HEK293 (cell line): ENCODE measurements around the gene YPEL5.

Experiments
- CTCF ChIA-PET: fragments of 350-600 bp; formaldehyde crosslinking; extraction: SDS; loops from one replicate; lab custom pipeline; 2021; ENCODE audit warnings: antibody characterized with exemption; lab: Yijun Ruan, JAX
- POLR2A ChIA-PET: fragments of 300-600 bp; formaldehyde crosslinking; extraction: SDS; loops from one replicate; lab custom pipeline; 2020; ENCODE audit warnings: antibody characterized with exemption, inconsistent platforms; lab: Yijun Ruan, JAX
- H3K27ac ChIP-seq: fragments of 200-500 bp; sonication (Bioruptor generic); 2 replicates; pipeline ENCODE4 v1.5.1; 2014; ENCODE audit warnings: low read depth, low read length, control low read depth, inconsistent platforms; ENCODE audit errors: extremely low read depth
- H3K36me3 ChIP-seq, 2 experiments: fragments of 200-500 bp in 1 of 2; sonication (Bioruptor generic) in 1 of 2; 1 replicate in 1 of 2; 2 replicates in 1 of 2; pipeline ENCODE4 v1.5.1; 2014 to 2017; ENCODE audit warnings: inconsistent platforms in 2 of 2, low read length in 2 of 2; ENCODE audit not compliant: control insufficient read depth in 2 of 2, insufficient read depth in 1 of 2
- H3K4me1 ChIP-seq: fragments of 200-500 bp; sonication (Bioruptor generic); 2 replicates; pipeline ENCODE4 v1.5.1; 2014; ENCODE audit warnings: mild to moderate bottlenecking, low read length, inconsistent platforms; ENCODE audit not compliant: control insufficient read depth, insufficient read depth
- H3K4me3 ChIP-seq: 2 replicates; pipeline ENCODE4 v1.5.1; 2011; ENCODE audit warnings: low read depth, mild to moderate bottlenecking, control low read depth, low read length, moderate library complexity
- H3K9me3 ChIP-seq: fragments of 200-500 bp; sonication (Bioruptor generic); 2 replicates; pipeline ENCODE4 v1.5.1; 2014; ENCODE audit warnings: low read depth, low read length, inconsistent platforms; ENCODE audit not compliant: control insufficient read depth, insufficient read depth
- HOXC10 ChIP-seq: sonication (generic); formaldehyde crosslinking; IDR thresholded peaks from 2 replicates; pipeline ENCODE4 v1.8.1; 2023; ENCODE audit warnings: mild to moderate bottlenecking, missing genetic modification reagents
- MZF1 ChIP-seq: fragments of 450-650 bp; formaldehyde crosslinking; IDR thresholded peaks from 2 replicates; pipeline ENCODE4 v1.5.1; 2017; ENCODE audit warnings: missing biosample characterization, missing genetic modification characterization, borderline replicate concordance
- OSR2 ChIP-seq: fragments of 450-650 bp; formaldehyde crosslinking; IDR thresholded peaks from 2 replicates; pipeline ENCODE4 v1.5.1; 2016; ENCODE audit warnings: missing biosample characterization, missing genetic modification characterization
- PRDM1 ChIP-seq: fragments of 450-650 bp; formaldehyde crosslinking; IDR thresholded peaks from 2 replicates; pipeline ENCODE4; 2016; ENCODE audit warnings: missing biosample characterization, missing genetic modification characterization
- PRDM2 ChIP-seq: fragments of 450-650 bp; formaldehyde crosslinking; IDR thresholded peaks from 2 replicates; pipeline ENCODE4 v1.5.1; 2016; ENCODE audit warnings: missing biosample characterization, missing genetic modification characterization, borderline replicate concordance
- PRDM6 ChIP-seq: fragments of 450-650 bp; formaldehyde crosslinking; IDR thresholded peaks from 2 replicates; pipeline ENCODE4 v1.5.1; 2017; ENCODE audit warnings: missing biosample characterization, missing genetic modification characterization
- SCRT2 ChIP-seq: fragments of 450-650 bp; formaldehyde crosslinking; IDR thresholded peaks from 2 replicates; pipeline ENCODE4 v1.5.1; 2016; ENCODE audit warnings: missing biosample characterization, missing genetic modification characterization
- ZBTB10 ChIP-seq: fragments of 450-650 bp; formaldehyde crosslinking; IDR thresholded peaks from 2 replicates; pipeline ENCODE4 v1.5.1; 2016; ENCODE audit warnings: missing biosample characterization, missing genetic modification characterization
- ZBTB48 ChIP-seq: fragments of 450-650 bp; formaldehyde crosslinking; IDR thresholded peaks from 2 replicates; pipeline ENCODE4 v1.5.1; 2016; ENCODE audit warnings: missing biosample characterization, missing genetic modification characterization
- ZFP37 ChIP-seq: fragments of 450-650 bp; formaldehyde crosslinking; IDR thresholded peaks from 2 replicates; pipeline ENCODE4 v1.5.1; 2016; ENCODE audit warnings: missing biosample characterization, missing genetic modification characterization
- ZNF146 ChIP-seq: fragments of 450-650 bp; formaldehyde crosslinking; IDR thresholded peaks from 2 replicates; pipeline ENCODE4 v1.5.1; 2016; ENCODE audit warnings: missing biosample characterization, missing genetic modification characterization
- ZNF148 ChIP-seq: fragments of 450-650 bp; formaldehyde crosslinking; IDR thresholded peaks from 2 replicates; pipeline ENCODE4 v1.5.0; 2017; ENCODE audit warnings: missing biosample characterization, missing genetic modification characterization, borderline replicate concordance
- ZNF274 ChIP-seq, 2 experiments: fragments of 200-500 bp in 1 of 2; fragments of 450-650 bp in 1 of 2; sonication (Bioruptor generic) in 1 of 2; formaldehyde crosslinking in 1 of 2; IDR thresholded peaks; 2 replicates each; pipeline versions ENCODE4 v1.5.1 to v1.6.1; 2014 to 2016; ENCODE audit warnings: borderline replicate concordance in 1 of 2, inconsistent platforms in 1 of 2, low read length in 1 of 2, missing biosample characterization in 1 of 2, missing genetic modification characterization in 1 of 2
- ZNF341 ChIP-seq: fragments of 450-650 bp; formaldehyde crosslinking; IDR thresholded peaks from 2 replicates; pipeline ENCODE4; 2016; ENCODE audit warnings: low read depth, missing biosample characterization, missing genetic modification characterization
- ZNF37A ChIP-seq: fragments of 450-650 bp; IDR thresholded peaks from 2 replicates; pipeline ENCODE4 v1.5.1; 2018; ENCODE audit warnings: missing biosample characterization, missing genetic modification characterization
- ZNF433 ChIP-seq: fragments of 450-650 bp; formaldehyde crosslinking; IDR thresholded peaks from 2 replicates; pipeline ENCODE4 v1.5.1; 2016; ENCODE audit warnings: missing biosample characterization, missing genetic modification characterization, low read depth
- ZNF501 ChIP-seq: fragments of 450-650 bp; formaldehyde crosslinking; IDR thresholded peaks from 2 replicates; pipeline ENCODE4 v1.5.1; 2016; ENCODE audit warnings: missing biosample characterization, missing genetic modification characterization
- ZNF560 ChIP-seq: fragments of 450-650 bp; formaldehyde crosslinking; IDR thresholded peaks from 2 replicates; pipeline ENCODE4 v1.5.1; 2017; ENCODE audit warnings: missing biosample characterization, missing genetic modification characterization, borderline replicate concordance
- ZNF571 ChIP-seq: fragments of 450-650 bp; formaldehyde crosslinking; IDR thresholded peaks from 2 replicates; pipeline ENCODE4 v1.5.0; 2017; ENCODE audit warnings: missing biosample characterization, missing genetic modification characterization
- ZNF785 ChIP-seq: fragments of 450-650 bp; formaldehyde crosslinking; IDR thresholded peaks from 2 replicates; pipeline ENCODE4 v1.5.1; 2016; ENCODE audit warnings: missing biosample characterization, missing genetic modification characterization
- ZNF791 ChIP-seq: fragments of 450-650 bp; formaldehyde crosslinking; IDR thresholded peaks from 2 replicates; pipeline ENCODE4 v1.5.1; 2016; ENCODE audit warnings: missing biosample characterization, missing genetic modification characterization
- TF ChIP-seq, protein P1 (sequence below): fragments of 450-650 bp; IDR thresholded peaks from 2 replicates; pipeline ENCODE4 v1.5.1; 2018; ENCODE audit warnings: missing biosample characterization, mild to moderate bottlenecking, missing genetic modification characterization

YPEL5 gene

GRCh38 chr2:30152385-30152784 lies 5.6 kb downstream of the YPEL5 start (continued):
- TF ChIP-seq PRDM2 (no peak), ZBTB10 (tag by site-specific recombination) (no peak), OSR2 (tag by site-specific recombination) (no peak), ZBTB48 (tag by site-specific recombination) (no peak), PRDM6 (tag by site-specific recombination) (0 out of 2 replicates have a peak, but pooled peaks have one; percentile 8), HOXC10 (no peak)

GRCh38 chr2:30155202-30155601 lies 8.4 kb downstream of the YPEL5 start:
- POLR2A ChIA-PET, result interaction anchor here (0.9 kb wide), 1 partner anchor 9 kb away, joined by 3 read pairs; the partner anchor contains the start of gene YPEL5
- TF ChIP-seq ZNF571 (no peak), ZNF148 (no peak), ZNF785 (tag by site-specific recombination) (no peak), ZNF146 (tag by site-specific recombination) (no peak), MZF1 (tag by site-specific recombination) (no peak), ZNF560 (tag by site-specific recombination) (no peak), ZNF433 (no peak), SCRT2 (tag by site-specific recombination) (no peak), ZFP37 (tag by site-specific recombination) (no peak), ZNF37A (tag by site-specific recombination) (no peak), PRDM1 (tag by site-specific recombination) (no peak), ZNF341 (tag by site-specific recombination) (no peak), ZNF274 (IDR thresholded peaks at IDR 0.05; ENCODE audit: low read length) (no peak), ZNF274 (tag by site-specific recombination; IDR thresholded peaks at IDR 0.05; ENCODE audit: borderline replicate concordance) (no peak), ZNF501 (tag by site-specific recombination) (no peak), ZNF791 (tag by site-specific recombination) (no peak)
- TF ChIP-seq, protein P1, sequence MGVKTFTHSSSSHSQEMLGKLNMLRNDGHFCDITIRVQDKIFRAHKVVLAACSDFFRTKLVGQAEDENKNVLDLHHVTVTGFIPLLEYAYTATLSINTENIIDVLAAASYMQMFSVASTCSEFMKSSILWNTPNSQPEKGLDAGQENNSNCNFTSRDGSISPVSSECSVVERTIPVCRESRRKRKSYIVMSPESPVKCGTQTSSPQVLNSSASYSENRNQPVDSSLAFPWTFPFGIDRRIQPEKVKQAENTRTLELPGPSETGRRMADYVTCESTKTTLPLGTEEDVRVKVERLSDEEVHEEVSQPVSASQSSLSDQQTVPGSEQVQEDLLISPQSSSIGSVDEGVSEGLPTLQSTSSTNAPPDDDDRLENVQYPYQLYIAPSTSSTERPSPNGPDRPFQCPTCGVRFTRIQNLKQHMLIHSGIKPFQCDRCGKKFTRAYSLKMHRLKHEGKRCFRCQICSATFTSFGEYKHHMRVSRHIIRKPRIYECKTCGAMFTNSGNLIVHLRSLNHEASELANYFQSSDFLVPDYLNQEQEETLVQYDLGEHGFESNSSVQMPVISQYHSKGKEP, result no peak
- H3K27ac ChIP-seq, result no peak overlapping the region
- peaks cover 10% of the 10 kb centered on the region for H3K4me1 ChIP-seq
- H3K36me3 ChIP-seq, result peaks cover 9 to 54% of the 10 kb centered on the region in 2 experiments
- CTCF ChIA-PET, result interaction anchor here (0.6 to 2.7 kb wide), 4 partner anchors 9 to 557 kb away, joined by 4 to 46 read pairs (median 7); no protein-coding TSS in a partner anchor
- H3K9me3 ChIP-seq, result no peaks in the 10 kb centered on the region
- H3K4me3 ChIP-seq, result no peak overlapping the region
